H9 (cell line): ENCODE measurements around the gene CFAP298. TPM values are rescaled to one million over a fixed set of nuclear protein-coding genes. Genes with fewer than 3 reads are reported as not detected.

Experiments used
- DNase-seq: peaks from one replicate; pipeline ENCODE4 v3.0.0-alpha.2; 2017
- H2AFZ ChIP-seq: one replicate; pipeline ENCODE4 v1.6.1; 2013; ENCODE audit warnings: mild to moderate bottlenecking, low read length, control low read depth, moderate library complexity
- H2AK5ac ChIP-seq: 2 replicates; pipeline ENCODE4 v1.6.1; 2013; ENCODE audit warnings: low read length, control low read depth, mixed read lengths; ENCODE audit not compliant: insufficient read length
- H2BK120ac ChIP-seq: one replicate; pipeline ENCODE4 v1.6.1; 2013; ENCODE audit warnings: low read depth, mild to moderate bottlenecking, low read length, control low read depth, inconsistent platforms; ENCODE audit not compliant: poor library complexity, severe bottlenecking
- H2BK12ac ChIP-seq: 2 replicates; pipeline ENCODE4 v1.6.1; 2013; ENCODE audit warnings: low read length, control low read depth, mixed read lengths, low read depth; ENCODE audit not compliant: insufficient read length
- H2BK15ac ChIP-seq: 2 replicates; pipeline ENCODE4 v1.6.1; 2013; ENCODE audit warnings: low read depth, low read length, control low read depth
- H2BK20ac ChIP-seq: one replicate; pipeline ENCODE4 v1.6.1; 2013; ENCODE audit warnings: low read depth, mild to moderate bottlenecking, low read length, control low read depth, inconsistent platforms; ENCODE audit not compliant: poor library complexity, severe bottlenecking
- H2BK5ac ChIP-seq: 2 replicates; pipeline ENCODE4 v1.6.1; 2013; ENCODE audit warnings: low read length, control low read depth, mixed read lengths; ENCODE audit not compliant: insufficient read length
- H3K14ac ChIP-seq: 2 replicates; pipeline ENCODE4 v1.6.1; 2013; ENCODE audit warnings: low read length, control low read depth; ENCODE audit not compliant: insufficient read depth
- H3K18ac ChIP-seq: 2 replicates; pipeline ENCODE4 v1.6.1; 2013; ENCODE audit warnings: low read depth, mild to moderate bottlenecking, mixed read lengths, low read length, control low read depth; ENCODE audit not compliant: insufficient read length
- H3K23ac ChIP-seq: 2 replicates; pipeline ENCODE4 v1.6.1; 2013; ENCODE audit warnings: low read length, control low read depth, mixed read lengths, low read depth; ENCODE audit not compliant: insufficient read length
- H3K23me2 ChIP-seq: 2 replicates; pipeline ENCODE4 v1.6.1; 2013; ENCODE audit warnings: low read depth, mild to moderate bottlenecking, mixed read lengths, low read length, control low read depth; ENCODE audit not compliant: insufficient read length, poor library complexity, severe bottlenecking
- H3K27ac ChIP-seq: 2 replicates; pipeline ENCODE4 v1.5.1; 2013; ENCODE audit warnings: low read length, control low read depth, mixed read lengths, low read depth; ENCODE audit not compliant: insufficient read length
- H3K27me3 ChIP-seq: 2 replicates; pipeline ENCODE4 v1.6.1; 2013; ENCODE audit warnings: low read length, control low read depth, inconsistent platforms; ENCODE audit not compliant: insufficient read depth
- H3K4ac ChIP-seq: 2 replicates; pipeline ENCODE4 v1.6.1; 2013; ENCODE audit warnings: low read depth, mild to moderate bottlenecking, control low read depth, inconsistent platforms, low read length, moderate library complexity
- H3K4me1 ChIP-seq: 2 replicates; pipeline ENCODE4 v1.6.1; 2013; ENCODE audit warnings: low read length, control low read depth, inconsistent platforms; ENCODE audit not compliant: insufficient read depth
- H3K4me2 ChIP-seq: 2 replicates; pipeline ENCODE4 v1.6.1; 2013; ENCODE audit warnings: low read length, control low read depth, mixed read lengths; ENCODE audit not compliant: insufficient read length, insufficient read depth
- H3K56ac ChIP-seq: 2 replicates; pipeline ENCODE4 v1.6.1; 2013; ENCODE audit warnings: low read depth, mild to moderate bottlenecking, mixed read lengths, low read length, control low read depth; ENCODE audit not compliant: insufficient read length
- H3K79me1 ChIP-seq: 2 replicates; pipeline ENCODE4 v1.6.1; 2013; ENCODE audit warnings: low read depth, mild to moderate bottlenecking, moderate library complexity, low read length, control low read depth, inconsistent platforms; ENCODE audit not compliant: insufficient read depth, poor library complexity, severe bottlenecking
- H3K79me2 ChIP-seq: 2 replicates; pipeline ENCODE4 v1.6.1; 2013; ENCODE audit warnings: low read length, control low read depth, inconsistent platforms; ENCODE audit not compliant: insufficient read depth
- H3K9ac ChIP-seq: 2 replicates; pipeline ENCODE4 v1.6.1; 2013; ENCODE audit warnings: low read length, control low read depth, mixed read lengths; ENCODE audit not compliant: insufficient read length; ENCODE audit errors: extremely low read depth
- H3K9me3 ChIP-seq: one replicate; pipeline ENCODE4 v1.6.1; 2013; ENCODE audit warnings: low read depth, low read length, inconsistent platforms; ENCODE audit not compliant: control insufficient read depth
- H3T11ph ChIP-seq: one replicate; pipeline ENCODE4 v1.6.1; 2013; ENCODE audit warnings: mild to moderate bottlenecking, low read length, control low read depth, inconsistent platforms
- H4K20me1 ChIP-seq: one replicate; pipeline ENCODE4 v1.6.1; 2013; ENCODE audit not compliant: control insufficient read depth, insufficient read length, insufficient read depth
- H4K5ac ChIP-seq: 2 replicates; pipeline ENCODE4 v1.6.1; 2013; ENCODE audit warnings: low read depth, mild to moderate bottlenecking, mixed read lengths, low read length, control low read depth; ENCODE audit not compliant: insufficient read length
- H4K8ac ChIP-seq: replicated peaks from 2 replicates; pipeline ENCODE4 v1.6.1; 2013; ENCODE audit warnings: low read length, control low read depth, mixed read lengths, low read depth; ENCODE audit not compliant: insufficient read length
- H4K91ac ChIP-seq: 2 replicates; pipeline ENCODE4 v1.6.1; 2013; ENCODE audit warnings: low read depth, mild to moderate bottlenecking, moderate library complexity, mixed read lengths, low read length, control low read depth; ENCODE audit not compliant: insufficient read length
- H3K27ac Mint-ChIP-seq, 3 experiments: 2 replicates in 2 of 3; 3 replicates in 1 of 3; pipeline ENCODE4 v1.8.0; 2020 to 2021; ENCODE audit warnings: mixed read lengths in 3 of 3, mild to moderate bottlenecking in 1 of 3, moderate library complexity in 1 of 3
- H3K27me3 Mint-ChIP-seq: 2 replicates; pipeline ENCODE4 v1.8.0; 2021; ENCODE audit warnings: low read depth, mild to moderate bottlenecking, moderate library complexity, mixed read lengths
- H3K36me3 Mint-ChIP-seq, 3 experiments: 2 replicates in 2 of 3; 3 replicates in 1 of 3; pipeline ENCODE4 v1.8.0; 2020 to 2021; ENCODE audit warnings: low read depth in 3 of 3, mixed read lengths in 3 of 3; ENCODE audit not compliant: insufficient read depth in 1 of 3
- H3K4me1 Mint-ChIP-seq, 2 experiments: 2 replicates each; pipeline ENCODE4 v1.8.0; 2020; ENCODE audit warnings: mixed read lengths in 2 of 2
- H3K4me3 Mint-ChIP-seq, 2 experiments: 2 replicates in 1 of 2; 3 replicates in 1 of 2; pipeline ENCODE4 v1.8.0; 2020 to 2021; ENCODE audit warnings: mild to moderate bottlenecking in 2 of 2, mixed read lengths in 2 of 2, moderate library complexity in 1 of 2
- H3K9me3 Mint-ChIP-seq, 2 experiments: 2 replicates in 1 of 2; 3 replicates in 1 of 2; pipeline ENCODE4 v1.8.0; 2020; ENCODE audit warnings: mild to moderate bottlenecking in 2 of 2, mixed read lengths in 2 of 2, moderate library complexity in 1 of 2
- CTCF ChIP-seq: fragments of 200-600 bp; sonication (generic); conservative IDR thresholded peaks from 3 replicates; pipeline ENCODE4 v1.8.0; 2021; ENCODE audit warnings: antibody characterized with exemption, mild to moderate bottlenecking
- WGBS: extraction: QIAGEN DNeasy Blood & Tissue Kit; methylation state at CpG from one replicate; pipeline ENCODE4 v1.1.7; 2013; ENCODE audit warnings: missing lambda C conversion rate, low lambda C conversion rate, mixed read lengths; ENCODE audit not compliant: insufficient read length; ENCODE audit errors: extremely low coverage; 5-methylcytosine and 5-hydroxymethylcytosine counted together
- total RNA-seq: library from RNA; stranded (reverse); gene quantifications from 2 replicates; pipeline ENCODE4 v1.2.1, GENCODE V29; 2021

CFAP298 gene
- total RNA-seq, 1 experiment from 2014 or later, result 81.8 TPM

GRCh38 chr21:32604464-32604863 is 7.7 kb downstream of the CFAP298 start:
- H2BK12ac ChIP-seq, result no peak overlapping the region
- H3K14ac ChIP-seq, result no peak overlapping the region
- H4K20me1 ChIP-seq, result no peaks in the 10 kb centered on the region
- H3K27me3 ChIP-seq, result no peaks in the 10 kb centered on the region
- H3K4ac ChIP-seq, result no peak overlapping the region
- Mint-ChIP-seq H3K36me3 (peaks cover 54 to 77% (median 67%) of the 10 kb centered on the region in 3 experiments), H3K4me1 (peaks cover 58 to 61% of the 10 kb centered on the region in 2 experiments), H3K4me3 (peak overlapping the region; percentile 45 to 66), H3K27ac (peak overlapping the region; percentile 84 to 97 (median 88)), H3K27me3 (no peaks in the 10 kb centered on the region; the same call in 1 of the 2 replicates), H3K9me3 (no peaks in the 10 kb centered on the region)
- peak overlapping the region; percentile 91 for H3K27ac ChIP-seq
- H2BK5ac ChIP-seq, result no peak overlapping the region
- H2BK20ac ChIP-seq, result no peak overlapping the region
- DNase-seq, result peak; percentile 91
- H4K5ac ChIP-seq, result no peak overlapping the region
- H3K56ac ChIP-seq, result no peak overlapping the region
- no peak for TF ChIP-seq CTCF
- H2AK5ac ChIP-seq, result no peak overlapping the region
- peaks cover 25% of the 10 kb centered on the region for H3K4me1 ChIP-seq
- H4K8ac ChIP-seq, result no peak overlapping the region
- no peak overlapping the region for H4K91ac ChIP-seq
- no peak overlapping the region for H2BK15ac ChIP-seq
- no peaks in the 10 kb centered on the region for H3K79me2 ChIP-seq
- H3K79me1 ChIP-seq, result no peaks in the 10 kb centered on the region
- no peak overlapping the region for H3T11ph ChIP-seq
- no peaks in the 10 kb centered on the region for H3K9me3 ChIP-seq
- H3K23ac ChIP-seq, result no peak overlapping the region
- no peaks in the 10 kb centered on the region for H3K23me2 ChIP-seq
- H3K4me2 ChIP-seq, result peak overlapping the region; percentile 56
- no peak overlapping the region for H2AFZ ChIP-seq
- H3K18ac ChIP-seq, result peak overlapping the region; percentile 71
- no peak overlapping the region for H3K9ac ChIP-seq
- WGBS, result no CpG with 5 or more reads among the region's 8 CpGs
- H2BK120ac ChIP-seq, result no peak overlapping the region
